Smooth muscle cell (in vitro differentiated cells): ENCODE data around the gene EDARADD. TPM values are rescaled to one million over a fixed set of nuclear protein-coding genes. Genes with fewer than 3 reads are reported as not detected.

ENCODE experiments used
- DNase-seq: peaks from one replicate; lab custom pipeline; 2025; ENCODE audit not compliant: unreplicated experiment; lab: John Stamatoyannopoulos, UW
- H2AFZ ChIP-seq: fragments of 200-600 bp; sonication (generic); 2 replicates; pipeline ENCODE4 v1.6.0; 2016; ENCODE audit warnings: antibody characterized with exemption, low read depth, mild to moderate bottlenecking
- H3F3A ChIP-seq: fragments of 200-600 bp; sonication (generic); 2 replicates; pipeline ENCODE4 v1.6.0; 2017; ENCODE audit warnings: antibody characterized with exemption, low read depth
- H3K27ac ChIP-seq: fragments of 200-600 bp; sonication (generic); 2 replicates; pipeline ENCODE4 v1.5.1; 2016; ENCODE audit warnings: low read depth, mild to moderate bottlenecking
- H3K27me3 ChIP-seq: fragments of 200-600 bp; sonication (generic); 2 replicates; pipeline ENCODE4 v1.6.1; 2016; ENCODE audit warnings: low read depth, mild to moderate bottlenecking
- H3K36me3 ChIP-seq: fragments of 200-600 bp; sonication (generic); 2 replicates; pipeline ENCODE4 v1.5.1; 2016; ENCODE audit warnings: low read depth
- H3K4me1 ChIP-seq: fragments of 200-600 bp; sonication (generic); 2 replicates; pipeline ENCODE4 v1.5.1; 2016; ENCODE audit warnings: low read depth
- H3K4me2 ChIP-seq: fragments of 200-600 bp; sonication (generic); 2 replicates; pipeline ENCODE4 v1.6.0; 2016; ENCODE audit warnings: mild to moderate bottlenecking
- H3K4me3 ChIP-seq: fragments of 200-600 bp; sonication (generic); 2 replicates; pipeline ENCODE4 v1.5.1; 2016; ENCODE audit warnings: mild to moderate bottlenecking
- H3K79me2 ChIP-seq: fragments of 200-600 bp; sonication (generic); 2 replicates; pipeline ENCODE4 v1.6.0; 2016; ENCODE audit warnings: low read depth, mild to moderate bottlenecking
- H3K9ac ChIP-seq: fragments of 200-600 bp; sonication (generic); 2 replicates; pipeline ENCODE4 v1.6.0; 2016; ENCODE audit warnings: low read depth
- H3K9me3 ChIP-seq: fragments of 200-600 bp; sonication (generic); replicated peaks from 2 replicates; pipeline ENCODE4 v1.5.1; 2016; ENCODE audit warnings: low read depth
- H4K20me1 ChIP-seq: fragments of 200-600 bp; sonication (generic); 2 replicates; pipeline ENCODE4 v1.6.0; 2016; ENCODE audit warnings: low read depth
- CTCF ChIP-seq: fragments of 200-600 bp; sonication (generic); IDR thresholded peaks from 2 replicates; pipeline ENCODE4 v1.5.1; 2017; ENCODE audit warnings: borderline replicate concordance, mild to moderate bottlenecking, antibody characterized with exemption; ENCODE audit not compliant: insufficient read depth, poor library complexity, severe bottlenecking
- WGBS: methylation state at CpG from one replicate; pipeline ENCODE4 v1.1.7; 2016; ENCODE audit warnings: low lambda C conversion rate; 5-methylcytosine and 5-hydroxymethylcytosine counted together
- polyA plus RNA-seq: library from polyadenylated mRNA; unstranded; fragments of >200 nt; fragmentation: Nextera tagmentation; extraction: Ambion mirVana; gene quantifications from 2 replicates; pipeline ENCODE4 v1.2.1, GENCODE V29; 2016
- total RNA-seq: library from RNA; depleted of rRNA; stranded (reverse); fragments of >200 nt; gene quantifications from 2 replicates; pipeline ENCODE4 v1.2.3, GENCODE V29; 2014

EDARADD gene
- total and polyA plus RNA-seq, 2 experiments from 2014 or later, result 5.8 to 7.7 TPM

GRCh38 chr1:236401698-236402097 is 7.6 kb downstream of the EDARADD start:
- 94% methylated on average over 7 of the region's 7 CpGs for WGBS
- Histone ChIP-seq H3K9me3 (no peaks in the 10 kb centered on the region), H3K36me3 (no peaks in the 10 kb centered on the region), H3K4me3 (no peak overlapping the region), H3F3A (no peaks in the 10 kb centered on the region), H2AFZ (no peak overlapping the region), H3K27me3 (no peaks in the 10 kb centered on the region), H3K27ac (no peak overlapping the region), H3K4me1 (peaks cover 7% of the 10 kb centered on the region), H3K9ac (no peak overlapping the region), H3K4me2 (no peak overlapping the region), H4K20me1 (peaks cover 22% of the 10 kb centered on the region), H3K79me2 (no peaks in the 10 kb centered on the region)
- DNase-seq, result no peak
- no peak for TF ChIP-seq CTCF

GRCh38 chr1:236403905-236404696 is 10.0 kb downstream of the EDARADD start:
- no peak for TF ChIP-seq CTCF
- Histone ChIP-seq H3K4me1 (peaks cover 7% of the 10 kb centered on the region), H3K4me3 (no peak overlapping the region), H3F3A (no peaks in the 10 kb centered on the region), H3K9me3 (no peaks in the 10 kb centered on the region), H3K9ac (no peak overlapping the region), H3K27ac (no peak overlapping the region), H4K20me1 (peaks cover 23% of the 10 kb centered on the region), H3K4me2 (no peak overlapping the region), H3K36me3 (no peaks in the 10 kb centered on the region), H2AFZ (no peak overlapping the region), H3K79me2 (no peaks in the 10 kb centered on the region), H3K27me3 (no peaks in the 10 kb centered on the region)
- 78% methylated on average over 18 of the region's 18 CpGs for WGBS
- no peak for DNase-seq

- Histone ChIP-seq H3K27ac (no peak overlapping the region), H3F3A (no peaks in the 10 kb centered on the region), H3K4me3 (no peak overlapping the region), H3K79me2 (no peaks in the 10 kb centered on the region), H3K27me3 (no peaks in the 10 kb centered on the region), H2AFZ (no peak overlapping the region), H3K9ac (no peak overlapping the region), H3K4me1 (no peaks in the 10 kb centered on the region), H3K4me2 (no peak overlapping the region), H3K9me3 (no peaks in the 10 kb centered on the region), H3K36me3 (no peaks in the 10 kb centered on the region), H4K20me1 (peaks cover 12% of the 10 kb centered on the region)
- no peak for DNase-seq
- no peak for TF ChIP-seq CTCF
- WGBS, result 91% methylated on average over 5 of the region's 5 CpGs
Measured at GRCh38 chr1:236407059-236407458, 13.0 kb downstream of the EDARADD start.

GRCh38 chr1:236413688-236414087 is 19.6 kb downstream of the EDARADD start:
- TF ChIP-seq CTCF, result no peak
- H4K20me1 ChIP-seq, result peaks cover 4% of the 10 kb centered on the region
- H2AFZ ChIP-seq, result no peak overlapping the region
- no peaks in the 10 kb centered on the region for H3K79me2 ChIP-seq
- H3K36me3 ChIP-seq, result no peaks in the 10 kb centered on the region
- H3K9me3 ChIP-seq, result no peaks in the 10 kb centered on the region
- H3K4me1 ChIP-seq, result no peaks in the 10 kb centered on the region
- no peak for DNase-seq
- no peak overlapping the region for H3K4me2 ChIP-seq
- H3F3A ChIP-seq, result no peaks in the 10 kb centered on the region
- H3K27ac ChIP-seq, result no peak overlapping the region
- H3K9ac ChIP-seq, result no peak overlapping the region
- H3K27me3 ChIP-seq, result no peaks in the 10 kb centered on the region
- WGBS, result 88% methylated on average over 3 of the region's 3 CpGs
- no peak overlapping the region for H3K4me3 ChIP-seq
